ENCODE data around the gene ZW10. TPM values are rescaled to one million over a fixed set of nuclear protein-coding genes. Genes with fewer than 3 reads are reported as not detected.

The ZW10 gene
- total and polyA plus RNA-seq, 2 of the 13 experiments (the other 11 are each of a cell fraction or from before 2014, with no cell fraction given), result 5.8 to 31.3 TPM

GRCh38 chr11:113693030-113693429 is 80.5 kb downstream of the ZW10 start:
- Histone ChIP-seq H3K36me3 (replicated peaks in 1 of 2; ENCODE audit: control insufficient read depth in 1 of 2, insufficient read depth in 2 of 2, low read length in 2 of 2) (no peaks in the 10 kb centered on the region), H3K4me3 (replicated peaks in 1 of 3; ENCODE audit: insufficient read depth in 1 of 3, low read depth in 2 of 3, low read length in 3 of 3) (no peak overlapping the region), H3K9me3 (ENCODE audit: low read length) (no peaks in the 10 kb centered on the region), H2AFZ (ENCODE audit: low read length) (no peak overlapping the region), H3K9ac (ENCODE audit: insufficient read depth, low read depth, low read length) (no peak overlapping the region), H3K4me2 (ENCODE audit: low read depth, low read length) (no peak overlapping the region), H3K79me2 (ENCODE audit: insufficient read depth, low read length) (no peaks in the 10 kb centered on the region), H3K4me1 (ENCODE audit: insufficient read depth, low read length) (peaks cover 9% of the 10 kb centered on the region; the same call in 1 of the 2 replicates), H4K20me1 (ENCODE audit: insufficient read depth, low read length) (no peaks in the 10 kb centered on the region), H3K27me3 (ENCODE audit: control insufficient read depth in 1 of 2, insufficient read depth in 2 of 2, low read length in 2 of 2) (no peaks in the 10 kb centered on the region; a peak in 1 of 5 replicates), H3K27ac (ENCODE audit: extremely low read length, insufficient read depth, low read length) (no peak overlapping the region)
- in situ Hi-C loops (cut with HindIII; ENCODE audit: extremely low pct_ligation_motif_present, low pct_unique_long_range_greater_than_20kb), result no loop called here
- no peak for DNase-seq (ENCODE audit: low spot score)
- intact Hi-C loops (cut with micrococcal nuclease; ENCODE audit: unreplicated experiment), result no loop called here
- ATAC-seq, result no peak
- FAIRE-seq, result no peak
- CTCF ChIA-PET (ENCODE audit: low intra/inter-chr PET ratio, low total read pairs), result no interaction called here
- POLR2A ChIA-PET, result no interaction called here
- 81% methylated on average over 4 of the region's 13 CpGs for WGBS (ENCODE audit: low lambda C conversion rate)
- no TSS peak for BruUV-seq (replicated peaks)
- TF ChIP-seq POLR2G (IDR thresholded peaks at IDR 0.05; ENCODE audit: low read depth, low read length) (no peak), HMGA1 (CRISPR knock-in tag; conservative IDR thresholded peaks at IDR 0.05) (no peak), ZNF713 (CRISPR knock-in tag; IDR thresholded peaks at IDR 0.05) (no peak), NPAS2 (CRISPR knock-in tag; IDR thresholded peaks at IDR 0.05; ENCODE audit: borderline replicate concordance) (no peak), ESRRA (CRISPR knock-in tag; IDR thresholded peaks at IDR 0.05; ENCODE audit: low read depth) (no peak), GATAD2A (CRISPR knock-in tag; IDR thresholded peaks at IDR 0.05) (no peak), ERF (CRISPR knock-in tag; IDR thresholded peaks at IDR 0.05) (no peak), CSRNP1 (CRISPR knock-in tag; IDR thresholded peaks at IDR 0.05) (no peak), ZNF207 (IDR thresholded peaks at IDR 0.05; ENCODE audit: borderline replicate concordance) (no peak), ZNF264 (CRISPR knock-in tag; IDR thresholded peaks at IDR 0.05) (no peak), CAMTA2 (CRISPR knock-in tag; IDR thresholded peaks at IDR 0.05; ENCODE audit: borderline replicate concordance) (no peak), FOXM1 (CRISPR knock-in tag; IDR thresholded peaks at IDR 0.05) (no peak), ZNF18 (CRISPR knock-in tag; IDR thresholded peaks at IDR 0.05; ENCODE audit: insufficient replicate concordance) (no peak), KIAA2018 (CRISPR knock-in tag; IDR thresholded peaks at IDR 0.05; ENCODE audit: borderline replicate concordance) (no peak), ZNF496 (CRISPR knock-in tag; IDR thresholded peaks at IDR 0.05; ENCODE audit: insufficient replicate concordance) (no peak)

Measured in HepG2 (cell line).